Measurements from ENCODE around the gene TUFT1. TPM values are rescaled to one million over a fixed set of nuclear protein-coding genes. Genes with fewer than 3 reads are reported as not detected.
A peak's percentile ranks its signal among the peaks of the same experiment; 100 is the strongest.

Gene TUFT1
- total RNA-seq, 1 experiment from 2014 or later: 2.6 TPM

DNA sequence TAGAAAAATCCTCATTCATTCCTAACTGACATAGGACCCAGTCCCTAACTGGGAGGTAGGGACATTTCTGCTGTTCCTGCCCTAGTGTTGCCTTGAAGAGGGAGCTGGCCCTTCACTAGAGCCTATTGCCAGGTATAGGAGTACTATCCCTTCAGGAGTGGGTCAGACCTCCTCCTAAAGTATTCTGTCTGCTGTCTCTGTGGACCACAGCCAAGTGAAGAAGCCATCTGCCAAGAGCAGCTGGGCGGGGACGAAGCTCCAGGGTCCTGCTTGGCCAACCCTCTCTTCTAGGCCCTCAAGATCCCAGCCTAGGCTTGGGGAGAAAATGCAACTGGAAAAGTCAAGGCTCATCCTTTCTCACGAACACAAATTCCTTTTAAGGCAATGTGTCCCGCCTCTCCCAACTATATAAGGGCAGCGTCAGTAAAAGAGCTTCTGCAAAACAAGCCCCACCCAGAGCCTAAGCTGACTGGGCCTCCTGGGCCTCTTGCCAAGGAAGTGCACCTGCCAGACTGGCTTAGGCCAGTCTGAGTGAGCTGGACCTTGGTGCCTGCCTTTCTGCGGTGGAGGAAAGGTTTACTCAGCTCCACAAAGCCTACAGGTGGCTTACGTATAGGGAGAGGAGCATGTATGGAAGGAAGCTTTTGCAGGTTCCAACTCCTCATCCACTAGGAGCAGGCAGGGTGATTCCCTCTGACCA is 638 bp upstream of the TUFT1 start:
- Histone ChIP-seq H3K27me3 (replicated peaks; ENCODE audit: insufficient read depth, low read depth, low read length, poor library complexity) (no peaks in the 10 kb centered on the region), H3K36me3 (ENCODE audit: insufficient read depth, low read length, poor library complexity, severe bottlenecking) (no peaks in the 10 kb centered on the region), H3K4me3 (ENCODE audit: low read depth, low read length, poor library complexity, severe bottlenecking) (peak overlapping the region; percentile 58), H3K4me1 (ENCODE audit: insufficient read depth, low read length, poor library complexity, severe bottlenecking) (peaks cover 27% of the 10 kb centered on the region), H3K27ac (ENCODE audit: low read depth, low read length, poor library complexity, severe bottlenecking) (peak overlapping the region; percentile 76), H3K9me3 (ENCODE audit: low read depth, low read length, poor library complexity, severe bottlenecking) (no peaks in the 10 kb centered on the region)
- ChIA-PET POLR2A (ENCODE audit: low non-redundant PET) (interaction anchor here (0.6 kb wide), 1 partner anchor 16 kb away, joined by 6 read pairs; no protein-coding TSS in a partner anchor), CTCF (no interaction called here)
- TF ChIP-seq, protein P1, sequence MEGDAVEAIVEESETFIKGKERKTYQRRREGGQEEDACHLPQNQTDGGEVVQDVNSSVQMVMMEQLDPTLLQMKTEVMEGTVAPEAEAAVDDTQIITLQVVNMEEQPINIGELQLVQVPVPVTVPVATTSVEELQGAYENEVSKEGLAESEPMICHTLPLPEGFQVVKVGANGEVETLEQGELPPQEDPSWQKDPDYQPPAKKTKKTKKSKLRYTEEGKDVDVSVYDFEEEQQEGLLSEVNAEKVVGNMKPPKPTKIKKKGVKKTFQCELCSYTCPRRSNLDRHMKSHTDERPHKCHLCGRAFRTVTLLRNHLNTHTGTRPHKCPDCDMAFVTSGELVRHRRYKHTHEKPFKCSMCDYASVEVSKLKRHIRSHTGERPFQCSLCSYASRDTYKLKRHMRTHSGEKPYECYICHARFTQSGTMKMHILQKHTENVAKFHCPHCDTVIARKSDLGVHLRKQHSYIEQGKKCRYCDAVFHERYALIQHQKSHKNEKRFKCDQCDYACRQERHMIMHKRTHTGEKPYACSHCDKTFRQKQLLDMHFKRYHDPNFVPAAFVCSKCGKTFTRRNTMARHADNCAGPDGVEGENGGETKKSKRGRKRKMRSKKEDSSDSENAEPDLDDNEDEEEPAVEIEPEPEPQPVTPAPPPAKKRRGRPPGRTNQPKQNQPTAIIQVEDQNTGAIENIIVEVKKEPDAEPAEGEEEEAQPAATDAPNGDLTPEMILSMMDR (conservative IDR thresholded peaks at IDR 0.05; ENCODE audit: low read depth, low read length): no peak
- no peak for TF ChIP-seq EZH2 (IDR thresholded peaks at IDR 0.05; ENCODE audit: borderline replicate concordance, low read depth, low read length, poor library complexity, severe bottlenecking)
- intact Hi-C loops (cut with micrococcal nuclease; ENCODE audit: unreplicated experiment): no loop called here
- DNase-seq (ENCODE audit: low spot score): peak; percentile 77
- BruUV-seq (replicated peaks): no TSS peak

DNA sequence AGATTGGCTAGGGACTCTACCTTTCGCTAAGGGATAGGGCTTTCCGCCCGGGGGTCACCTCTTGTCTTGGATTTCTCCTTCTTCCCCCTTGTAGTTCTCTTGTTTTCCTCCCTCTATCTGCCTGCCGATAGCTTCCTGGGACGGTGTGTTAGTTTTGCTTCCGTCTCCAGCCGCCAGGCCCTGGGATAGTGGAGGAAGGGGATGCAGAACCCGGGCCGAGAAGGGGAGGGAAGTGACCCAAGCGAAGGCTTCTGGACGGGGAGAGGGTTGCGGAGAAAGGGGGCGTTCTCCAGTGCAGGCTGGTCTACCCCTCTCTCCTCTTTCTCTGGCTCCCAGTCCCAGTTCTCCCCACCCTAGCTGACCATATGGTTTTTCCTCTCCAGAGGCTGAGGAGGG is 871 bp downstream of the TUFT1 start:
- H3K9me3 ChIP-seq (ENCODE audit: low read depth, low read length, poor library complexity, severe bottlenecking): no peaks in the 10 kb centered on the region
- DNase-seq (ENCODE audit: low spot score): no peak
- H3K36me3 ChIP-seq (ENCODE audit: insufficient read depth, low read length, poor library complexity, severe bottlenecking): no peaks in the 10 kb centered on the region
- ChIA-PET CTCF (no interaction called here), POLR2A (ENCODE audit: low non-redundant PET) (no interaction called here)
- no TSS peak for BruUV-seq (replicated peaks)
- intact Hi-C loops (cut with micrococcal nuclease; ENCODE audit: unreplicated experiment): no loop called here
- no peaks in the 10 kb centered on the region for H3K27me3 ChIP-seq (replicated peaks; ENCODE audit: insufficient read depth, low read depth, low read length, poor library complexity)
- H3K27ac ChIP-seq (ENCODE audit: low read depth, low read length, poor library complexity, severe bottlenecking): no peak overlapping the region
- peaks cover 27% of the 10 kb centered on the region for H3K4me1 ChIP-seq (ENCODE audit: insufficient read depth, low read length, poor library complexity, severe bottlenecking)
- peak overlapping the region; percentile 58 for H3K4me3 ChIP-seq (ENCODE audit: low read depth, low read length, poor library complexity, severe bottlenecking)
- no peak for TF ChIP-seq EZH2 (IDR thresholded peaks at IDR 0.05; ENCODE audit: borderline replicate concordance, low read depth, low read length, poor library complexity, severe bottlenecking)
- TF ChIP-seq, protein P1 (conservative IDR thresholded peaks at IDR 0.05; ENCODE audit: low read depth, low read length): no peak

DNA sequence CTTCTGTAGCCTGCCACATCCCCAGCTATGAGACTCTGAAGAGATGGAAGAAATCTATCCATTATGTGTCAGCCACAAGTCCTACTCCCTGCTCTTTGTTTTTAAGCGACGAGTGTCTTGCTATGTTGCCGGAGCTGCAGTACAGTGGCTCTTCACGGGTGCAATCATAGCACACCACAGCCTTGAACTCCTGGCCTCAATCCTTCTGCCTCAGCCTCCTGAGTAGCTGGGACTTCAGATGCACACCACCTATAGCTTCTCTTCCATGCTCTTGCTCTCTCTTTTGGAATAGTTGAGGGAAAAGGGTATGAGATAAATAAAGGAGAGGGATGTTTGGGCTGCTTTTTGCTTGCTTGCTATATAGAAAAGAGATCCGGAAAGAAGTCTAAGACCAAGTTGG is 1.6 kb downstream of the TUFT1 start:
- Histone ChIP-seq H3K4me3 (ENCODE audit: low read depth, low read length, poor library complexity, severe bottlenecking) (no peak overlapping the region), H3K4me1 (ENCODE audit: insufficient read depth, low read length, poor library complexity, severe bottlenecking) (peaks cover 27% of the 10 kb centered on the region), H3K9me3 (ENCODE audit: low read depth, low read length, poor library complexity, severe bottlenecking) (no peaks in the 10 kb centered on the region), H3K36me3 (ENCODE audit: insufficient read depth, low read length, poor library complexity, severe bottlenecking) (no peaks in the 10 kb centered on the region), H3K27ac (ENCODE audit: low read depth, low read length, poor library complexity, severe bottlenecking) (no peak overlapping the region), H3K27me3 (replicated peaks; ENCODE audit: insufficient read depth, low read depth, low read length, poor library complexity) (no peaks in the 10 kb centered on the region)
- BruUV-seq (replicated peaks): no TSS peak
- ChIA-PET POLR2A (ENCODE audit: low non-redundant PET) (no interaction called here), CTCF (no interaction called here)
- no peak for TF ChIP-seq EZH2 (IDR thresholded peaks at IDR 0.05; ENCODE audit: borderline replicate concordance, low read depth, low read length, poor library complexity, severe bottlenecking)
- TF ChIP-seq, protein P1 (conservative IDR thresholded peaks at IDR 0.05; ENCODE audit: low read depth, low read length): no peak
- DNase-seq (ENCODE audit: low spot score): no peak
- intact Hi-C loops (cut with micrococcal nuclease; ENCODE audit: unreplicated experiment): no loop called here

All from A673 (cell line).